Fibroblast of lung (primary cell): Measurements from ENCODE around the gene ADRB1. TPM values are rescaled to one million over a fixed set of nuclear protein-coding genes. Genes with fewer than 3 reads are reported as not detected.

Experiments
- DNase-seq, 2 donors: peaks; one replicate each; pipeline versions ENCODE4 v3.0.0 to v3.0.0-alpha.2; 2010; ENCODE audit warnings: low read depth in 2 of 2
- H2AFZ ChIP-seq: 2 replicates; pipeline ENCODE4 v1.5.1; 2012; ENCODE audit warnings: low read length, control low read depth, inconsistent platforms
- H3K27ac ChIP-seq: 2 replicates; pipeline ENCODE4 v1.5.1; 2011; ENCODE audit warnings: low read length, control low read depth; ENCODE audit not compliant: insufficient read depth
- H3K27me3 ChIP-seq: 2 replicates; pipeline ENCODE4 v1.5.1; 2011; ENCODE audit warnings: mild to moderate bottlenecking, low read length; ENCODE audit not compliant: control insufficient read depth, insufficient read depth
- H3K36me3 ChIP-seq: 2 replicates; pipeline ENCODE4 v1.5.1; 2011; ENCODE audit warnings: low read length; ENCODE audit not compliant: control insufficient read depth, insufficient read depth
- H3K4me1 ChIP-seq: 2 replicates; pipeline ENCODE4 v1.5.1; 2011; ENCODE audit warnings: low read length; ENCODE audit not compliant: control insufficient read depth, insufficient read depth; ENCODE audit errors: extremely low read depth
- H3K4me2 ChIP-seq: 2 replicates; pipeline ENCODE4 v1.5.1; 2011; ENCODE audit warnings: low read length, control low read depth; ENCODE audit not compliant: insufficient read depth; ENCODE audit errors: extremely low read depth
- H3K4me3 ChIP-seq, 4 experiments: fragments of 200-600 bp in 1 of 4; sonication (generic) in 1 of 4; replicated peaks in 1 of 4; 2 replicates each; pipeline ENCODE4 v1.5.1; 2011 to 2016; ENCODE audit warnings: low read length in 4 of 4, low read depth in 3 of 4, mild to moderate bottlenecking in 3 of 4, control low read depth in 2 of 4, inconsistent platforms in 1 of 4, mixed read lengths in 1 of 4; ENCODE audit not compliant: insufficient read depth in 1 of 4; ENCODE audit errors: control extremely low read depth in 1 of 4
- H3K79me2 ChIP-seq: 2 replicates; pipeline ENCODE4 v1.5.1; 2012; ENCODE audit warnings: mild to moderate bottlenecking, low read length, inconsistent platforms; ENCODE audit not compliant: control insufficient read depth, insufficient read depth
- H3K9ac ChIP-seq: 2 replicates; pipeline ENCODE4 v1.5.1; 2011; ENCODE audit warnings: mild to moderate bottlenecking, low read length, control low read depth; ENCODE audit not compliant: insufficient read depth
- H3K9me3 ChIP-seq: 2 replicates; pipeline ENCODE4 v1.5.1; 2012; ENCODE audit warnings: low read depth, low read length; ENCODE audit not compliant: control insufficient read depth, insufficient read depth
- H4K20me1 ChIP-seq: 2 replicates; pipeline ENCODE4 v1.5.1; 2011; ENCODE audit warnings: low read length; ENCODE audit not compliant: control insufficient read depth, insufficient read depth; ENCODE audit errors: extremely low read depth
- CTCF ChIP-seq, 2 donors: IDR thresholded peaks in 1 of 2; conservative IDR thresholded peaks in 1 of 2; 1 replicate in 1 of 2; 2 replicates in 1 of 2; pipeline ENCODE4 v1.5.1; 2011 to 2012; ENCODE audit warnings: low read length in 2 of 2, control low read depth in 1 of 2, inconsistent platforms in 1 of 2, low read depth in 1 of 2, mild to moderate bottlenecking in 1 of 2
- EZH2 ChIP-seq: IDR thresholded peaks from 2 replicates; pipeline ENCODE4 v1.5.1; 2012; ENCODE audit warnings: low read length, control low read depth, mild to moderate bottlenecking; ENCODE audit errors: missing control alignments
- polyA plus RNA-seq, 2 donors: library from polyadenylated mRNA; depleted of rRNA in 1 of 2; stranded (reverse) in 1 of 2; unstranded in 1 of 2; fragments of >200 nt; gene quantifications; 2 replicates each; pipeline ENCODE4 v1.2.1, GENCODE V29; 2011 to 2012; ENCODE audit warnings: missing spikeins in 1 of 2
- total RNA-seq: library from RNA; depleted of rRNA; stranded (reverse); fragments of >200 nt; gene quantifications from 2 replicates; pipeline ENCODE4 v1.2.1, GENCODE V29; 2014

The ADRB1 gene
- total and polyA plus RNA-seq, 2 donors (not counting 1 experiment from before 2014, with no cell fraction given) = not detected

- no peak for DNase-seq
- no peak overlapping the region for H3K4me3 ChIP-seq
- H3K4me2 ChIP-seq = no peak overlapping the region
- no peaks in the 10 kb centered on the region for H3K9me3 ChIP-seq
- no peaks in the 10 kb centered on the region for H3K27me3 ChIP-seq
- no peaks in the 10 kb centered on the region for H3K4me1 ChIP-seq
- H3K36me3 ChIP-seq = no peaks in the 10 kb centered on the region
- no peak overlapping the region for H3K9ac ChIP-seq
- no peaks in the 10 kb centered on the region for H4K20me1 ChIP-seq
- no peak overlapping the region for H3K27ac ChIP-seq
- TF ChIP-seq EZH2 (no peak), CTCF (conservative IDR thresholded peaks at IDR 0.05 in 1 of 2, IDR thresholded peaks at IDR 0.05 in 1 of 2; ENCODE audit: low read depth in 1 of 2, low read length in 2 of 2) (no peak)
- H3K79me2 ChIP-seq = no peaks in the 10 kb centered on the region
- no peak overlapping the region for H2AFZ ChIP-seq
These were observed 31.0 kb upstream of the ADRB1 start for GRCh38 chr10:114012650-114013049.

GRCh38 chr10:114015708-114016107 lies 28.0 kb upstream of the ADRB1 start:
- TF ChIP-seq EZH2 = no peak
- TF ChIP-seq CTCF (conservative IDR thresholded peaks at IDR 0.05 in 1 of 2, IDR thresholded peaks at IDR 0.05 in 1 of 2; ENCODE audit: low read depth in 1 of 2, low read length in 2 of 2) = no peak
- no peaks in the 10 kb centered on the region for H3K36me3 ChIP-seq
- no peaks in the 10 kb centered on the region for H3K4me1 ChIP-seq

GRCh38 chr10:114017271-114017670 lies 26.4 kb upstream of the ADRB1 start:
- no peak for DNase-seq
- H3K9me3 ChIP-seq = no peaks in the 10 kb centered on the region
- no peaks in the 10 kb centered on the region for H4K20me1 ChIP-seq
- no peak overlapping the region for H3K9ac ChIP-seq
- no peak overlapping the region for H2AFZ ChIP-seq
- no peak overlapping the region for H3K4me2 ChIP-seq
- H3K79me2 ChIP-seq = no peaks in the 10 kb centered on the region
- TF ChIP-seq CTCF (conservative IDR thresholded peaks at IDR 0.05 in 1 of 2, IDR thresholded peaks at IDR 0.05 in 1 of 2; ENCODE audit: low read depth in 1 of 2, low read length in 2 of 2) = no peak
- TF ChIP-seq EZH2 = no peak
- H3K4me3 ChIP-seq = no peak overlapping the region
- H3K4me1 ChIP-seq = no peaks in the 10 kb centered on the region
- H3K27me3 ChIP-seq = no peaks in the 10 kb centered on the region
- no peaks in the 10 kb centered on the region for H3K36me3 ChIP-seq
- no peak overlapping the region for H3K27ac ChIP-seq

More at GRCh38 chr10:114015708-114016107, 28.0 kb upstream of the ADRB1 start:
- no peak overlapping the region for H3K4me2 ChIP-seq
- no peak overlapping the region for H2AFZ ChIP-seq
- H4K20me1 ChIP-seq = no peaks in the 10 kb centered on the region
- H3K27me3 ChIP-seq = no peaks in the 10 kb centered on the region
- no peak overlapping the region for H3K4me3 ChIP-seq
- H3K27ac ChIP-seq = no peak overlapping the region
- DNase-seq = no peak
- H3K9me3 ChIP-seq = no peaks in the 10 kb centered on the region
- H3K79me2 ChIP-seq = no peaks in the 10 kb centered on the region
- no peak overlapping the region for H3K9ac ChIP-seq
